ENCODE data around the gene RNF182.
A peak's percentile ranks its signal among the peaks of the same experiment; 100 is the strongest.

RNF182 gene

GRCh38 chr6:13886949-13887348, 37.8 kb upstream of the RNF182 start:
- H3K27ac ChIP-seq: no peak overlapping the region
- no peak for TF ChIP-seq ZFX (IDR thresholded peaks at IDR 0.05)
- TF ChIP-seq, protein P1, sequence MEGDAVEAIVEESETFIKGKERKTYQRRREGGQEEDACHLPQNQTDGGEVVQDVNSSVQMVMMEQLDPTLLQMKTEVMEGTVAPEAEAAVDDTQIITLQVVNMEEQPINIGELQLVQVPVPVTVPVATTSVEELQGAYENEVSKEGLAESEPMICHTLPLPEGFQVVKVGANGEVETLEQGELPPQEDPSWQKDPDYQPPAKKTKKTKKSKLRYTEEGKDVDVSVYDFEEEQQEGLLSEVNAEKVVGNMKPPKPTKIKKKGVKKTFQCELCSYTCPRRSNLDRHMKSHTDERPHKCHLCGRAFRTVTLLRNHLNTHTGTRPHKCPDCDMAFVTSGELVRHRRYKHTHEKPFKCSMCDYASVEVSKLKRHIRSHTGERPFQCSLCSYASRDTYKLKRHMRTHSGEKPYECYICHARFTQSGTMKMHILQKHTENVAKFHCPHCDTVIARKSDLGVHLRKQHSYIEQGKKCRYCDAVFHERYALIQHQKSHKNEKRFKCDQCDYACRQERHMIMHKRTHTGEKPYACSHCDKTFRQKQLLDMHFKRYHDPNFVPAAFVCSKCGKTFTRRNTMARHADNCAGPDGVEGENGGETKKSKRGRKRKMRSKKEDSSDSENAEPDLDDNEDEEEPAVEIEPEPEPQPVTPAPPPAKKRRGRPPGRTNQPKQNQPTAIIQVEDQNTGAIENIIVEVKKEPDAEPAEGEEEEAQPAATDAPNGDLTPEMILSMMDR (conservative IDR thresholded peaks at IDR 0.05): no peak

DNA sequence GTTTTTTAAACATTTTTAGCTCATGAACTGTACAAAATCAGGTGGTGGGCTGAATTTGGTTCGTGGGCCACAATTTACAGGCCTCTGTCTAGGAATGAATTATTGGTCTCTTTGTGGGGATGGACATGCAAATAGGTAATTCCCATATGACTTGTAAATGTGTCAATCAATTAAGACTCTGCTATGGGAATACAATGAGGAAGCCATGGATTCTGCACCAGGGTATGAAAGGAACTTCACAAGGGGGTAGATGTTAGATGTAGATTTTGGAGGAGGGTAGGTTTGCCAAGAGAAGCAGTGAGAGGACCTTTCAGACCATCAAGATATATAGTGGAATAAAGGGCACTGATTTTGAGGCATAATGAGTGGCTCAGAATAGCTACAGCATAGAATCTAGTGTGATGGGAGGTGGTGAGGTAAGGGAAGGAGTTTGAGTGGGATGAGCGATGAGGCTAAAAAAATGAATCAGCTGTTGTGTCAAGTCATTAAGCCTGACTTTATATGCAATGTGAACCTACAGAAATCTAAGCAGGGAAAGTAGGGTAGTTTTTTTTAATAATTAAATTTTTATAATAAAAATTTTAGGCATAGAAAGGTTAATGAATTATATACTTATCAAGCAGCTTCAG, 32.6 kb upstream of the RNF182 start:
- TF ChIP-seq, protein P1 (conservative IDR thresholded peaks at IDR 0.05): no peak
- no peak for TF ChIP-seq ZFX (IDR thresholded peaks at IDR 0.05)
- no peak overlapping the region for H3K27ac ChIP-seq

DNA sequence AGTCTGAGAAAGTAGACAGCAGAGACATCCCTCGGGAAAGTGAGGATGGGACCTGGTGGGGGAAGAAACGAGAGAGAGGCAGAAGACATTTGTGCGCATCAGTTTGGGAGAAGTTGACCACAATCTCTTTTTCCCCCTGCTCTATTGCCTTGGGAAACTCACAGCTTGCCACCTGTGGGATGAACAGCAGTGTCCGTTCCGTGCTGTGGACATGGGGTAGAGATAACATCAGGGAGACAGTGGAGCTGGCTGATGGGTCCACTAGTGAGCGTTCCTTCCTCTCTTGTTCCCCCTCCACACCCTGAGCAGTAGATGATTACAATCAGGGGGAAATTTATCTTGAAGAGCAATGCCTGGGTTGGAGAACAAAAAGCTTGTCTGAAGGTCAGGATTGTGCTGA, 21.8 kb upstream of the RNF182 start:
- TF ChIP-seq ZFX (IDR thresholded peaks at IDR 0.05): no peak
- TF ChIP-seq, protein P1 (conservative IDR thresholded peaks at IDR 0.05): no peak
- no peak overlapping the region for H3K27ac ChIP-seq

DNA sequence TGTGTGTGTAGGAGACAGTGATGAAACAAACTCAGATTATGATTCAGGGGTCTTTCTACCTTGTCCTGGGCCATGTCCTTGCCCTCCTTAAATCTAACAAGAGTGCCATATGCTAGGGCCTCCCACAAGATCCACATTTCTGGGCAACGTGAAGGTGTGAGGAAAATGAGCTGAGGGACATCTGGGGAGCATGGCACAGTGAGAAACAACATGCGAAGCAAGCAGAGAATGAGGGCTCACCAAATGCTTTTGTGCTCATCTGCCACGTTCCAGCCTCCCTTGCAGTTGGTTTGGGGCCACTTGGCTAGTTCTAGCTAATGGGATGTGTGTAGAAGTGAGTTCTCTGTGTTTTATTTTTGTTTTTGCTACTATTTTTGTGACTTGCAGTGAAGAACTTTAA, 21.4 kb upstream of the RNF182 start:
- TF ChIP-seq ZFX (IDR thresholded peaks at IDR 0.05): no peak
- TF ChIP-seq, protein P1 (conservative IDR thresholded peaks at IDR 0.05): no peak
- H3K27ac ChIP-seq: no peak overlapping the region

DNA sequence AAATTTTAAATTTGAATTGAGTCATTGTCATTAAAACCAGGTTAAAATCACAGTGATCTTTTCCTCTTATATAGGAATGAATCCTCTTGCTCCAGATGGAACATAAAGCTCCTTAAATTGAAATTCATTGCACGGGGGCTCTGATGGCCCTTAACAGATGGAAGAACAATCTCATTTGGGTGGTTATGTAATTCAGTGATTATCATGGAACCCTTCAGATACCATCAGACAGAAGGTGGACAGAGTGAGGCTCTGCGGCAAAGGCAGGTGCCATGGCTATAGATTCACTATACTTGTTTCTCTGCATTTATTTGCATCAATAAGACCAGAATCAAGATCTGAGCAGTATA, 17.8 kb upstream of the RNF182 start:
- TF ChIP-seq, protein P1 (conservative IDR thresholded peaks at IDR 0.05): no peak
- no peak for TF ChIP-seq ZFX (IDR thresholded peaks at IDR 0.05)
- H3K27ac ChIP-seq: no peak overlapping the region

DNA sequence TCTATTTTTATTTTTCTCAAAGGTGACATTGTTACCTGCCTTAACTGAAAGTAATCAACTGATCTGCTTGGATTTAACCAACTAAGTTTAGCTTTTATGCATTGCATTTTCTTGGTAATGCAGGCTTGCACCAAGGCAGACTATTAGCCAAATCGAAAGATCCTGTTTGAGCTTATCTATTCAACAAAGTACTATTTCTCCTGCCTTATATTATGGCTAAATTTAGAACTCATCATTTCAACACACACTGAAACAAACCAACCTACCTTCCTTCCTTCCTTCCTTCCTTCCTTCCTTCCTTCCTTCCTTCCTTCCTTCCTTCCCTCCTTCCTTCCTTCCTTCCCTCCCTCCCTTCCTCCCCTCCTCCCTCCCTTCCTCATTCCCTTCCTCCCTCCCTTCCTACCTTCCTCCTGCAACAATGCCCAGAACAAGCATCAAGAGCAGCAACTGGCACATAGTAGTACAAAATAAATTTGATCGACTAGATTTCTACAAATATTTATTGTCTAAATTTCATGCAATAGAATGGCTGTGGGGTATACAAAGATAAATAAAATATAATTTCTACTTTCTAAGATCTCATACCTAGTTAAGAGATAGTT, 17.0 kb upstream of the RNF182 start:
- no peak overlapping the region for H3K27ac ChIP-seq
- TF ChIP-seq, protein P1 (conservative IDR thresholded peaks at IDR 0.05): no peak
- TF ChIP-seq ZFX (IDR thresholded peaks at IDR 0.05): no peak

GRCh38 chr6:13908955-13909381, 15.8 kb upstream of the RNF182 start:
- TF ChIP-seq, protein P1 (conservative IDR thresholded peaks at IDR 0.05): peak; percentile 93
- TF ChIP-seq ZFX (IDR thresholded peaks at IDR 0.05): no peak
- no peak overlapping the region for H3K27ac ChIP-seq

Data from C4-2B (cell line).